ENCODE results near the gene S100A5. TPM values are rescaled to one million over a fixed set of nuclear protein-coding genes. Genes with fewer than 3 reads are reported as not detected.
"Not testable (repeated sequence)": the region's sequence is repeated elsewhere in the genome, so short reads cannot be mapped to it uniquely, and the experiment has no call there.

Gene S100A5
- total RNA-seq, 4 donors from 2014 or later, result not detected

- intact Hi-C loops (cut with DNase I; ENCODE audit: low total_unique reads), result no loop called here
- DNase-seq (no peak), ATAC-seq (no peak)
Observed at GRCh38 chr1:153520818-153521476, 19.8 kb downstream of the S100A5 start.

GRCh38 chr1:153520137-153520691, 20.5 kb downstream of the S100A5 start:
- in situ Hi-C loops (cut with MboI; ENCODE audit: low sequenced_read_pairs in 4 of 4), result loop anchor here in 1 of 4 donors (25.0 kb wide), 1 partner anchor 467 kb away; the partner anchor contains the start of genes JTB, RAB13 and RPS27
- H3K4me3 ChIP-seq; H3K9me3 ChIP-seq; H3K4me1 ChIP-seq; H3K36me3 ChIP-seq; DNase-seq; intact Hi-C loops (cut with DNase I; ENCODE audit: low total_unique reads); ATAC-seq; H3K27ac ChIP-seq; H3K27me3 ChIP-seq: not testable (repeated sequence)

More at GRCh38 chr1:153520818-153521476, 19.8 kb downstream of the S100A5 start:
- Histone ChIP-seq H3K4me3 (no peak overlapping the region), H3K36me3 (no peaks in the 10 kb centered on the region), H3K27ac (no peak overlapping the region), H3K4me1 (no peaks in the 10 kb centered on the region), H3K27me3 (no peaks in the 10 kb centered on the region), H3K9me3 (no peaks in the 10 kb centered on the region)
- no peak for TF ChIP-seq CTCF (IDR thresholded peaks at IDR 0.05 in 4 of 5, conservative IDR thresholded peaks at IDR 0.05 in 1 of 5)
- TF ChIP-seq POLR2A (IDR thresholded peaks at IDR 0.05), result no peak
- in situ Hi-C loops (cut with MboI; ENCODE audit: low sequenced_read_pairs in 4 of 4), result loop anchor here in 1 of 4 donors (25.0 kb wide), 1 partner anchor 466 kb away; the partner anchor contains the start of genes JTB, RAB13 and RPS27

- TF ChIP-seq CTCF (IDR thresholded peaks at IDR 0.05 in 4 of 5, conservative IDR thresholded peaks at IDR 0.05 in 1 of 5) (no peak), POLR2A (IDR thresholded peaks at IDR 0.05) (no peak)
- H3K4me1 ChIP-seq, result no peaks in the 10 kb centered on the region
- in situ Hi-C loops (cut with MboI; ENCODE audit: low sequenced_read_pairs in 4 of 4) (loop anchor here (10.0 to 25.0 kb wide), 3 partner anchors 46 to 468 kb away; partner anchors contain the start of genes S100A2 (in 3 of the 4), JTB (in 1 of the 4), RAB13 (in 1 of the 4) and RPS27 (in 1 of the 4)), intact Hi-C loops (cut with DNase I; ENCODE audit: low total_unique reads) (no loop called here)
- no peaks in the 10 kb centered on the region for H3K9me3 ChIP-seq
- no peaks in the 10 kb centered on the region for H3K36me3 ChIP-seq
- no peak overlapping the region for H3K4me3 ChIP-seq
- no peaks in the 10 kb centered on the region for H3K27me3 ChIP-seq
- no peak overlapping the region for H3K27ac ChIP-seq
- ATAC-seq (no peak), DNase-seq (no peak)
Observed at GRCh38 chr1:153519242-153519641, 21.5 kb downstream of the S100A5 start.

GRCh38 chr1:153515504-153516394, 25.0 kb downstream of the S100A5 start:
- in situ Hi-C loops (cut with MboI; ENCODE audit: low sequenced_read_pairs in 4 of 4), result loop anchor here (10.0 to 25.0 kb wide), 3 partner anchors 49 to 472 kb away; partner anchors contain the start of genes S100A2 (in 3 of the 4), JTB (in 1 of the 4), RAB13 (in 1 of the 4) and RPS27 (in 1 of the 4)
- Histone ChIP-seq H3K4me3 (no peak overlapping the region), H3K9me3 (no peaks in the 10 kb centered on the region), H3K27me3 (no peaks in the 10 kb centered on the region), H3K27ac (no peak overlapping the region), H3K4me1 (no peaks in the 10 kb centered on the region), H3K36me3 (no peaks in the 10 kb centered on the region)
- ATAC-seq (no peak), DNase-seq (no peak)
- intact Hi-C loops (cut with DNase I; ENCODE audit: low total_unique reads), result no loop called here
- TF ChIP-seq POLR2A (IDR thresholded peaks at IDR 0.05), result no peak
- no peak for TF ChIP-seq CTCF (IDR thresholded peaks at IDR 0.05 in 4 of 5, conservative IDR thresholded peaks at IDR 0.05 in 1 of 5)

All from gastrocnemius medialis (tissue), 4 donors.